Retina (tissue), 1 donor: ENCODE measurements around the gene KLRF2.
"Not testable (repeated sequence)": the region's sequence is repeated elsewhere in the genome, so short reads cannot be mapped to it uniquely, and the experiment has no call there.

Experiments
- DNase-seq: peaks from one replicate; pipeline ENCODE4 v3.0.0-alpha.2; 2016

The KLRF2 gene

GRCh38 chr12:9881246-9881645 is at the start of gene KLRF2:
TSS of gene KLRF2 (plus strand) at chr12:9881489. CDS start at chr12:9881596, 107 bp downstream.
- DNase-seq, result no peak

- no peak for DNase-seq
These were observed 49.6 kb upstream of the KLRF2 start for GRCh38 chr12:9831720-9832119.

- no peak for DNase-seq
These were observed 37.9 kb upstream of the KLRF2 start for GRCh38 chr12:9843407-9843806.

- no peak for DNase-seq
These were observed 32.4 kb upstream of the KLRF2 start for GRCh38 chr12:9848899-9849298.

GRCh38 chr12:9851050-9851449 is 30.2 kb upstream of the KLRF2 start:
- no peak for DNase-seq

GRCh38 chr12:9851927-9852326 is 29.4 kb upstream of the KLRF2 start:
- no peak for DNase-seq

GRCh38 chr12:9856151-9856550 is 25.1 kb upstream of the KLRF2 start:
- no peak for DNase-seq

GRCh38 chr12:9856894-9857293 is 24.4 kb upstream of the KLRF2 start:
- DNase-seq, result no peak

- no peak for DNase-seq
These were observed 23.2 kb upstream of the KLRF2 start for GRCh38 chr12:9858135-9858534.

- DNase-seq, result no peak
These were observed 16.2 kb upstream of the KLRF2 start for GRCh38 chr12:9864913-9865675.

- no peak for DNase-seq
These were observed 14.4 kb upstream of the KLRF2 start for GRCh38 chr12:9866860-9867269.

- DNase-seq, result no peak
These were observed 13.8 kb upstream of the KLRF2 start for GRCh38 chr12:9867531-9867930.

GRCh38 chr12:9868311-9868801 is 12.9 kb upstream of the KLRF2 start:
- DNase-seq, result no peak

- no peak for DNase-seq
These were observed 12.4 kb upstream of the KLRF2 start for GRCh38 chr12:9868951-9869306.

GRCh38 chr12:9869307-9870161 is 11.8 kb upstream of the KLRF2 start, which contains the start of gene CLEC2B:
TSS of gene CLEC2B (minus strand) at chr12:9869354.
- peak; percentile 28 for DNase-seq

GRCh38 chr12:9870286-9870866 is 10.9 kb upstream of the KLRF2 start:
- no peak for DNase-seq

GRCh38 chr12:9872162-9872561 is 9.1 kb upstream of the KLRF2 start:
- no peak for DNase-seq

- DNase-seq, result no peak
These were observed 8.5 kb upstream of the KLRF2 start for GRCh38 chr12:9872742-9873141.

- not testable (repeated sequence) for DNase-seq
These were observed 5.2 kb upstream of the KLRF2 start for GRCh38 chr12:9876120-9876519.

- no peak for DNase-seq
These were observed 684 bp upstream of the KLRF2 start for GRCh38 chr12:9880532-9881078.

- no peak for DNase-seq
These were observed 699 bp downstream of the KLRF2 start for GRCh38 chr12:9881988-9882387.

- DNase-seq, result no peak
These were observed 1.9 kb downstream of the KLRF2 start for GRCh38 chr12:9883175-9883574.

GRCh38 chr12:9888665-9889273 is 7.5 kb downstream of the KLRF2 start:
- no peak for DNase-seq
